HEK293 (cell line): ENCODE data around the gene SNN.

Source experiments
- CTCF ChIA-PET: fragments of 350-600 bp; formaldehyde crosslinking; extraction: SDS; loops from one replicate; lab custom pipeline; 2021; ENCODE audit warnings: antibody characterized with exemption; lab: Yijun Ruan, JAX
- POLR2A ChIA-PET: fragments of 300-600 bp; formaldehyde crosslinking; extraction: SDS; loops from one replicate; lab custom pipeline; 2020; ENCODE audit warnings: antibody characterized with exemption, inconsistent platforms; lab: Yijun Ruan, JAX
- H3K27ac ChIP-seq: fragments of 200-500 bp; sonication (Bioruptor generic); 2 replicates; pipeline ENCODE4 v1.5.1; 2014; ENCODE audit warnings: low read depth, low read length, control low read depth, inconsistent platforms; ENCODE audit errors: extremely low read depth
- H3K36me3 ChIP-seq, 2 experiments: fragments of 200-500 bp in 1 of 2; sonication (Bioruptor generic) in 1 of 2; 1 replicate in 1 of 2; 2 replicates in 1 of 2; pipeline ENCODE4 v1.5.1; 2014 to 2017; ENCODE audit warnings: inconsistent platforms in 2 of 2, low read length in 2 of 2; ENCODE audit not compliant: control insufficient read depth in 2 of 2, insufficient read depth in 1 of 2
- H3K4me1 ChIP-seq: fragments of 200-500 bp; sonication (Bioruptor generic); 2 replicates; pipeline ENCODE4 v1.5.1; 2014; ENCODE audit warnings: mild to moderate bottlenecking, low read length, inconsistent platforms; ENCODE audit not compliant: control insufficient read depth, insufficient read depth
- H3K4me3 ChIP-seq: 2 replicates; pipeline ENCODE4 v1.5.1; 2011; ENCODE audit warnings: low read depth, mild to moderate bottlenecking, control low read depth, low read length, moderate library complexity
- H3K9me3 ChIP-seq: fragments of 200-500 bp; sonication (Bioruptor generic); 2 replicates; pipeline ENCODE4 v1.5.1; 2014; ENCODE audit warnings: low read depth, low read length, inconsistent platforms; ENCODE audit not compliant: control insufficient read depth, insufficient read depth
- GFI1B ChIP-seq: fragments of 450-650 bp; formaldehyde crosslinking; IDR thresholded peaks from 2 replicates; pipeline ENCODE4 v1.5.1; 2016; ENCODE audit warnings: missing biosample characterization, missing genetic modification characterization
- HIC1 ChIP-seq: fragments of 450-650 bp; formaldehyde crosslinking; IDR thresholded peaks from 2 replicates; pipeline ENCODE4 v1.5.1; 2016; ENCODE audit warnings: missing biosample characterization, missing genetic modification characterization
- SCRT1 ChIP-seq: fragments of 450-650 bp; formaldehyde crosslinking; IDR thresholded peaks from 2 replicates; pipeline ENCODE4 v1.5.1; 2016; ENCODE audit warnings: missing biosample characterization, missing genetic modification characterization, borderline replicate concordance
- ZBTB26 ChIP-seq: fragments of 450-650 bp; formaldehyde crosslinking; optimal IDR thresholded peaks from 2 replicates; pipeline ENCODE3; 2016; ENCODE audit warnings: missing biosample characterization, mild to moderate bottlenecking, missing genetic modification characterization
- ZBTB6 ChIP-seq: fragments of 450-650 bp; formaldehyde crosslinking; IDR thresholded peaks from 2 replicates; pipeline ENCODE4 v1.5.1; 2017; ENCODE audit warnings: missing biosample characterization, missing genetic modification characterization
- ZEB2 ChIP-seq: fragments of 450-650 bp; formaldehyde crosslinking; IDR thresholded peaks from 2 replicates; pipeline ENCODE4 v1.5.1; 2016; ENCODE audit warnings: missing biosample characterization, missing genetic modification characterization
- ZFP69B ChIP-seq: fragments of 450-650 bp; formaldehyde crosslinking; IDR thresholded peaks from 2 replicates; pipeline ENCODE4 v1.5.1; 2016; ENCODE audit warnings: missing biosample characterization, missing genetic modification characterization
- ZIC2 ChIP-seq: fragments of 450-650 bp; formaldehyde crosslinking; IDR thresholded peaks from 2 replicates; pipeline ENCODE4 v1.5.1; 2016; ENCODE audit warnings: missing biosample characterization, missing genetic modification characterization
- ZNF133 ChIP-seq: fragments of 450-650 bp; formaldehyde crosslinking; IDR thresholded peaks from 2 replicates; pipeline ENCODE4 v1.5.1; 2016; ENCODE audit warnings: missing biosample characterization, missing genetic modification characterization
- ZNF202 ChIP-seq: fragments of 450-650 bp; formaldehyde crosslinking; IDR thresholded peaks from 2 replicates; pipeline ENCODE4 v1.5.1; 2016; ENCODE audit warnings: missing biosample characterization, missing genetic modification characterization, borderline replicate concordance
- ZNF24 ChIP-seq: fragments of 450-650 bp; formaldehyde crosslinking; IDR thresholded peaks from 2 replicates; pipeline ENCODE4 v1.5.1; 2016; ENCODE audit warnings: missing biosample characterization, missing genetic modification characterization
- ZNF341 ChIP-seq: fragments of 450-650 bp; formaldehyde crosslinking; IDR thresholded peaks from 2 replicates; pipeline ENCODE4; 2016; ENCODE audit warnings: low read depth, missing biosample characterization, missing genetic modification characterization
- ZNF350 ChIP-seq: fragments of 450-650 bp; formaldehyde crosslinking; IDR thresholded peaks from 2 replicates; pipeline ENCODE4 v1.5.0; 2017; ENCODE audit warnings: missing biosample characterization, mild to moderate bottlenecking, missing genetic modification characterization
- ZNF354C ChIP-seq: fragments of 450-650 bp; formaldehyde crosslinking; IDR thresholded peaks from 2 replicates; pipeline ENCODE4 v1.5.1; 2016; ENCODE audit warnings: missing biosample characterization, missing genetic modification characterization, low read depth, borderline replicate concordance
- ZNF473 ChIP-seq: fragments of 450-650 bp; formaldehyde crosslinking; IDR thresholded peaks from 2 replicates; pipeline ENCODE4 v1.5.1; 2017; ENCODE audit warnings: missing biosample characterization, missing genetic modification characterization
- ZNF660 ChIP-seq: fragments of 450-650 bp; IDR thresholded peaks from 2 replicates; pipeline ENCODE4 v1.5.1; 2018; ENCODE audit warnings: missing biosample characterization, mild to moderate bottlenecking, missing genetic modification characterization
- ZNF747 ChIP-seq: fragments of 450-650 bp; formaldehyde crosslinking; IDR thresholded peaks from 2 replicates; pipeline ENCODE4 v1.5.1; 2016; ENCODE audit warnings: missing biosample characterization, missing genetic modification characterization
- ZNF843 ChIP-seq: fragments of 450-650 bp; formaldehyde crosslinking; IDR thresholded peaks from 2 replicates; pipeline ENCODE4 v1.5.1; 2016; ENCODE audit warnings: missing biosample characterization, missing genetic modification characterization
- TF ChIP-seq, protein P1 (sequence below): fragments of 450-650 bp; formaldehyde crosslinking; IDR thresholded peaks from 2 replicates; pipeline ENCODE4 v1.5.1; 2016; ENCODE audit warnings: missing biosample characterization, missing genetic modification characterization
- TF ChIP-seq, protein P2 (sequence below): fragments of 450-650 bp; formaldehyde crosslinking; IDR thresholded peaks from 2 replicates; pipeline ENCODE4 v1.5.1; 2016; ENCODE audit warnings: missing biosample characterization, missing genetic modification characterization, borderline replicate concordance

The SNN gene

GRCh38 chr16:11649276-11649675 lies 19.0 kb upstream of the SNN start:
- TF ChIP-seq GFI1B (tag by site-specific recombination) = no peak
- TF ChIP-seq ZFP69B (tag by site-specific recombination) = no peak
- TF ChIP-seq ZNF747 (tag by site-specific recombination) = no peak
- no peak for TF ChIP-seq SCRT1
- TF ChIP-seq ZNF133 = no peak
- TF ChIP-seq ZNF473 (tag by site-specific recombination) = no peak
- TF ChIP-seq, protein P1, sequence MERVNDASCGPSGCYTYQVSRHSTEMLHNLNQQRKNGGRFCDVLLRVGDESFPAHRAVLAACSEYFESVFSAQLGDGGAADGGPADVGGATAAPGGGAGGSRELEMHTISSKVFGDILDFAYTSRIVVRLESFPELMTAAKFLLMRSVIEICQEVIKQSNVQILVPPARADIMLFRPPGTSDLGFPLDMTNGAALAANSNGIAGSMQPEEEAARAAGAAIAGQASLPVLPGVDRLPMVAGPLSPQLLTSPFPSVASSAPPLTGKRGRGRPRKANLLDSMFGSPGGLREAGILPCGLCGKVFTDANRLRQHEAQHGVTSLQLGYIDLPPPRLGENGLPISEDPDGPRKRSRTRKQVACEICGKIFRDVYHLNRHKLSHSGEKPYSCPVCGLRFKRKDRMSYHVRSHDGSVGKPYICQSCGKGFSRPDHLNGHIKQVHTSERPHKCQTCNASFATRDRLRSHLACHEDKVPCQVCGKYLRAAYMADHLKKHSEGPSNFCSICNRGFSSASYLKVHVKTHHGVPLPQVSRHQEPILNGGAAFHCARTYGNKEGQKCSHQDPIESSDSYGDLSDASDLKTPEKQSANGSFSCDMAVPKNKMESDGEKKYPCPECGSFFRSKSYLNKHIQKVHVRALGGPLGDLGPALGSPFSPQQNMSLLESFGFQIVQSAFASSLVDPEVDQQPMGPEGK (tag by site-specific recombination) = no peak
- TF ChIP-seq ZBTB6 (tag by site-specific recombination) = no peak
- no peak for TF ChIP-seq ZNF350 (tag by site-specific recombination)
- no peak for TF ChIP-seq ZEB2 (tag by site-specific recombination)
- no peak for TF ChIP-seq ZNF843 (tag by site-specific recombination)
- no peak for TF ChIP-seq ZNF24 (tag by site-specific recombination)
- TF ChIP-seq, all 188 proteins: peak for 0
- Histone ChIP-seq H3K4me1 (no peaks in the 10 kb centered on the region), H3K4me3 (no peak overlapping the region), H3K27ac (no peak overlapping the region), H3K36me3 (no peaks in the 10 kb centered on the region), H3K9me3 (no peaks in the 10 kb centered on the region)
- CTCF ChIA-PET = interaction anchor here (0.9 kb wide), 1 partner anchor 241 kb away, joined by 3 read pairs; no protein-coding TSS in a partner anchor
- POLR2A ChIA-PET = no interaction called here

DNA sequence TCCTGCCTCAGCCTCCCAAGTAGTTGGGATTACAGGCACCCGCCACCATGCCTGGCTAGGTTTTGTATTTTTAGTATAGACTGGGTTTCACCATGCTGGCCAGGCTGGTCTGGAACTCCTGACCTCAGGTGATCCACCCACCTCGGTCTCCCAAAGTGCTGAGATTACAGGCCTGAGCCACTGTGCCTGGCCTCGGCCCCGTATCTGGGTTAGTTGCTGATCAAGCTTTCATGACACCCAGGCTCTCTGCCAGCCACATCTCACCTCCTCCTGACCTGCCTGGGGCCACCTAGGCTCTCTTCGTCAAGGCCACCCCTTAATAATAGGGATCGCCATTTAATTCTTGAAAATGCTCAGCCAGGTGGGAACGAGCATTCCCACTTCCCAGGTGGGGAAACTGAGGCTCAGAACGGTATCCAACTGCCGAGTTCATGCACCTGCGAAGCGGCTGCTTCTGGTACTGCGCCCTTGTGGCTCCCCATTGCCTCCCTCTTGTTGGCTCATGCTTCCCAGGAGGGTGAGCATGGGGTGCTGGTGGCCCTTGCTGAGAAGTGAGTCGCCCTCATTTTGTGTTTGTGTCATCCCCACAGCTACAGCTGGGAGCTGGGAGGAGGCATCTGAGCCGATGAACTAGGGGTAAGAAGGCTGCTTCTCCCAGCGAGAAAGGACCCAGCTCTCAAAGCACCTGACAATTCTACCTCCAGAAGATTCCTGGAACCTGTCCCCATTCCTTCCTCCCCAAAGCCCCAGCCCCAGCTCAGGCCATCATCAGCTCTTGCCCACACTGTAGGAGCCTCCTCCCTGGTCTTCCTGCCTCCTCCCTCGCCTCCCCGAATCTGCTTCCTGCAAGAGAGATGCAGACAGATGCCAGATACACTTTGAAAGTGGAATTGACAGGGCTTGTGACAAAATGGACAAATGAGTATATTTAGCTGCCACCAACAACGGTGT lies 17.3 kb upstream of the SNN start:
- H3K4me1 ChIP-seq = no peaks in the 10 kb centered on the region
- H3K9me3 ChIP-seq = no peaks in the 10 kb centered on the region
- H3K36me3 ChIP-seq = no peaks in the 10 kb centered on the region
- no peak for TF ChIP-seq HIC1
- peak; percentile 46 for TF ChIP-seq ZNF341
- peak; percentile 46 for TF ChIP-seq ZIC2 (tag by site-specific recombination)
- no peak for TF ChIP-seq ZNF660
- no peak for TF ChIP-seq ZBTB26 (tag by site-specific recombination)
- TF ChIP-seq, protein P2, sequence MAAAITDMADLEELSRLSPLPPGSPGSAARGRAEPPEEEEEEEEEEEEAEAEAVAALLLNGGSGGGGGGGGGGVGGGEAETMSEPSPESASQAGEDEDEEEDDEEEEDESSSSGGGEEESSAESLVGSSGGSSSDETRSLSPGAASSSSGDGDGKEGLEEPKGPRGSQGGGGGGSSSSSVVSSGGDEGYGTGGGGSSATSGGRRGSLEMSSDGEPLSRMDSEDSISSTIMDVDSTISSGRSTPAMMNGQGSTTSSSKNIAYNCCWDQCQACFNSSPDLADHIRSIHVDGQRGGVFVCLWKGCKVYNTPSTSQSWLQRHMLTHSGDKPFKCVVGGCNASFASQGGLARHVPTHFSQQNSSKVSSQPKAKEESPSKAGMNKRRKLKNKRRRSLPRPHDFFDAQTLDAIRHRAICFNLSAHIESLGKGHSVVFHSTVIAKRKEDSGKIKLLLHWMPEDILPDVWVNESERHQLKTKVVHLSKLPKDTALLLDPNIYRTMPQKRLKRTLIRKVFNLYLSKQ (tag by site-specific recombination) = no peak
- TF ChIP-seq ZNF354C (tag by site-specific recombination) = no peak
- TF ChIP-seq ZNF202 (tag by site-specific recombination) = no peak
- no peak overlapping the region for H3K4me3 ChIP-seq
- CTCF ChIA-PET = interaction anchor here (1.0 kb wide), 1 partner anchor 9 kb away, joined by 3 read pairs; no protein-coding TSS in a partner anchor
- POLR2A ChIA-PET = no interaction called here
- no peak overlapping the region for H3K27ac ChIP-seq
